COLO668 (cell line): ENCODE data around the gene ADAMTSL3.
"Not testable (repeated sequence)": the region's sequence is repeated elsewhere in the genome, so short reads cannot be mapped to it uniquely, and the experiment has no call there.

Experiments used
- DNase-seq: peaks from one replicate; lab custom pipeline; 2025; ENCODE audit not compliant: unreplicated experiment; lab: John Stamatoyannopoulos, UW

Gene ADAMTSL3

GRCh38 chr15:83960192-83960829 is 306.4 kb downstream of the ADAMTSL3 start:
- no peak for DNase-seq

GRCh38 chr15:83961311-83961710 is 307.4 kb downstream of the ADAMTSL3 start:
- DNase-seq, result no peak

DNA sequence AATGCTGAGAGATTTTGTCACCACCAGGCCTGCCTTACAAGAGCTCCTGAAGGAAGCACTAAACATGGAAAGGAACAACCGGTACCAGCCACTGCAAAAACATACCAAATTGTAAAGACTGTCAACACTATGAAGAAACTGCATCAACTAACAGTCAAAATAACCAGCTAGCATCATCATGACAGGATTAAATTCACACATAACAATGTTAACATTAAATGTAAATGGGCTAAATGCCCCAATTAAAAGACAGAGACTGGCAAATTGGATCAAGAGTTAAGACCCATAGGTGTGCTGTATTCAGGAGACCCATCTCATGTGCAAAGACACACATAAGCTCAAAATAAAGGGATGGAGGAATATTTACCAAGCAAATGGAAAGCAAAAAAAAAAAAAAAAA is 311.0 kb downstream of the ADAMTSL3 start:
- DNase-seq, result not testable (repeated sequence)

DNA sequence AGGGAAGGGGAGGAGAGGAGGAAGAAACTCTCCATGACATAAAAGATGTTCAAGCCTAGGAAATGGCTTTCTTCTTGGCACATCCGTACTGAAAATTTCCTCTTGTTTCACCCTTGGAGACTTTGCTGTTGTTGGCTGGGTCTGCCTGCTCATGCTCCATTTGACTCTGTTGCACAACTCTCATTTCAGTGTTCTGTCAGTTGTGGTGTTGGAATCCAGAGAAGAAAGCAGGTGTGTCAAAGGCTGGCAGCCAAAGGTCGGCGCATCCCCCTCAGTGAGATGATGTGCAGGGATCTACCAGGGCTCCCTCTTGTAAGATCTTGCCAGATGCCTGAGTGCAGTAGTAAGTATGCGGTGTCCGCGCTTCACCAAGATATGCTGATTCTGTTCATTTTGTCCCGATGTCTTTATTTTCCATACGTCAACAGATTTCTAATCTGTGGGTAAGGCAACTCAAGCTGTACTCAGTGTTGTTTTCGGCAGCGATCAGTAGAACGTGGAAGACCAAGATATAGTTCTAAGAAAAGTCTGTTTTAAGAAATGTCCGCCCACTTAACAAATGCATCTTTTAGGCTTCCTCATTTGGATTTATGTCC is 316.5 kb downstream of the ADAMTSL3 start:
- DNase-seq, result no peak

DNA sequence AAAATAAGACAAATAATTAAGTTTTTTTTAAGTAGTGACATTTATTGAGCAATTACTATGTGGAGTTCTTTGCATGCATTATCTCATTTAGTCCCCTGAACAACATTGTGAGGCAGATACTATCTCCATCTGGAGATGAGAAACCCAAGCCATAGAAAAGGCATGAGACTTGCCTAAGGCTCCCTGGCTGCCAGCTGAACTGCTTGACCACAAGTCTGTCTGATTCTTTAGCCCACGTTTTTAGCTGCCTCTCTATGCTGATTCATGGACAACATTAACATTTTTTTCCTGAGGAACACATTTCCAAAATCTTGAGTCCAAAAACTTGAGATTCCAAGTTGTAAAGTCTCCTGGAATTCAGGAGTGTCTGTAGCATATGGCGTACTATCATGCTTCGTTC is 318.1 kb downstream of the ADAMTSL3 start:
- no peak for DNase-seq

GRCh38 chr15:83973816-83974215 is 319.9 kb downstream of the ADAMTSL3 start:
- no peak for DNase-seq

GRCh38 chr15:83977992-83978391 is 324.1 kb downstream of the ADAMTSL3 start:
- DNase-seq, result no peak

DNA sequence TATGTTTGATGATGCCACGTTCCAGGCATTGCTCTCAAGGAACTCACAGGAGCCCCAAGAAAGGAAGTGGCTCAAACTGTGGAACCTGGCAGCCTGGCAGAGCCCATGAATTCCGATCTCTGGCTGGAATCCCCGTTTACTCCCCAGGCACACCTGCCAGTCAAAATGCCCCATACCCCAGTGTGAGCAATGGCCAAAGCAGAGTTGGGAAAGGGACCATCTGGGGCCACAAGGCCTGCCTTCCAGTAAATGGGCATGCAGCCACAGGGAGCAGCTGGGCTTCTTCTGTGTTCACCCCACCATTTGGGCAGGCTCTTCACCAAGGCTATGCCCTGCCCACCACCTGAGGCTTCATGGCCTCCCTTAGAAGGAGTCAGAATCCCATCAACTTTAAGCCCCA is 324.7 kb downstream of the ADAMTSL3 start:
- DNase-seq, result no peak

DNA sequence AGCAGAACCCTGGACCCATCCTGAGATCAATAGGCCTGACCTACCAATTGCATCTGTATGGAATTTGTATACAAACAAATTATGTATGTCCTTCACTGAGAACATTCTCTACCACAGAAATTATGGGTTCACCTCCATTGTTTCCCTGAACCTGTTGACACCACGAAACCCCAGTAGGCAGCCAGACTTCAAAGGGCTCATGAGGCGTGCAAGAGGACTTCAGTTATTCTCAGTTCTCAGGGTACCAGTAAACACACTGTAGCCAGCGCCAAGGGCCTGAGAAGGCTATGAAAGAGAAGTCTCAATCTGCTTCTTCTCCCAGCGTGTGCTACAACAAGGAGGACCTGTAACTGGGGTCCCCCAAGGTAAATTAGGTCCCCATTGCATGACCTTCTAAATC is 326.7 kb downstream of the ADAMTSL3 start:
- no peak for DNase-seq

DNA sequence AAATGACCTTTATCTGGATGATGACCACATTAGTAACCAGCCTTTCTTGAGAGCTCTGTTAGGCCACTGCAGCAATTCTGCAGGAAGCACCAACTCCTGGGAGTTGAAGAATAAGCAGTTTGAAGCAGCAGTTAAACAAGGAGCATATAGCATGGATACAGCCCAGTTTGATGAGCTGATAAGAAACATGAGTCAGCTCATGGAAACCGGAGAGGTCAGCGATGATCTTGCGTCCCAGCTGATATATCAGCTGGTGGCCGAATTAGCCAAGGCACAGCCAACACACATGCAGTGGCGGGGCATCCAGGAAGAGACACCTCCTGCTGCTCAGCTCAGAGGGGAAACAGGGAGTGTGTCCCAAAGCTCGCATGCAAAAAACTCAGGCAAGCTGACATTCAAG is 328.8 kb downstream of the ADAMTSL3 start:
- DNase-seq, result no peak

DNA sequence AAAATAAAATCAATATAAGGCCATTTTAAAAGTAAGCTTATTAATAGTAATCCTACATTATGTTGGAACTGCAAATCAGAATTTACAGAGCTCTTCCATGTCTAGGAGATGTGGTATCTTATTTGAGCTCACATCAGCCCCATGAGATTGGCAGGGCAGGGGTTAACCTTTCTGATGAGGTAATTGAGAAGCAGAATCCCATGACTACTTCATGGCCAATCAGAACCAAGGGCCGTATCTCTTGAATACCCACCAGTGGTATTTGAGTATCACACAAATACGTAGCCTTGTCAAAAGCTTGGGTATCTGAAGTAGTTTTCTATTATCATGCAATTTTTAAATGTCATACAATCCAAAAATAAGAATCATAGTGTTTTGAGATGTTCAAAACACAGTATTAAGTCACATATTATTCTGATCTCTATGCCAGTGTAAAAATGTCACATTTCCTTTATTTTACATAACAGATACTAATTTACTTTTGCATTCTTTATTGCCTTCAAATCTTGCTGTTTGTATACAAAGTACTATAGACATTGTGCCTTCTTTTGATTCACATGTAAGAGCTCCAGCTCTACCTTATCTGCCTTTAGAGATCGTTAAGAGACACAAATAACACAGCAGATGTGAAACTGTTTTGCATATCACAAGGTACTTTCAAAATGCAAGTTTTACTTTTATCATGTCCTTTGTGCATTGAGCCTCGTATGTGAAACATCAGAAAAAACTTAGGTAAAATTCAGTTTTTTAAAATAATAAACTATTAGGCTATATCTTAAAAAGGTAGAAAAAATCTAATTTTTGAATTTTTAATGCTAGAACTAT is 329.9 kb downstream of the ADAMTSL3 start:
- no peak for DNase-seq

- DNase-seq, result no peak
These were observed 330.7 kb downstream of the ADAMTSL3 start for GRCh38 chr15:83984601-83985000.

- no peak for DNase-seq
These were observed 337.2 kb downstream of the ADAMTSL3 start for GRCh38 chr15:83991163-83991562.

- no peak for DNase-seq
These were observed 338.6 kb downstream of the ADAMTSL3 start for GRCh38 chr15:83992324-83993031.

DNA sequence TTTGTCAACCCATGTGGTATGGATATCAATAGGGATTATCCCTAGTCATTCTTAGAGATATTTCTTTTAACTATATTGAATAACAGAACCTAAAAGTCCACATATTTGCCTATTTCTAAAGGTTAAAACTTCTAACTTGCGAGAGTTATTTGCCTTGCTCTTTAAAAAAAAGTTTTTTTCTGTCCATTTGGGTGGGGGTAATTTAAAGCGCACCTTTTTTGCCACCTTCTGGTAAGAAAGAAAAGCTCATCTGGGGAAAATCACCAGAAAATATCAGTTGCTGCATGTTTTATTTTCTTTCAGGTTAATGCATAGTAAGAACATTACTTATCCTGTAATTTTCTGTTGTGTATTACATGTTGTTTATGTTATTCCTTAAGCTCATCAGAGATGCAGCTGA is 339.7 kb downstream of the ADAMTSL3 start:
- no peak for DNase-seq

GRCh38 chr15:83998486-83998885 is 344.6 kb downstream of the ADAMTSL3 start:
- no peak for DNase-seq

GRCh38 chr15:83999396-84000135 is 345.6 kb downstream of the ADAMTSL3 start:
- no peak for DNase-seq

- no peak for DNase-seq
These were observed 347.1 kb downstream of the ADAMTSL3 start for GRCh38 chr15:84001037-84001436.

DNA sequence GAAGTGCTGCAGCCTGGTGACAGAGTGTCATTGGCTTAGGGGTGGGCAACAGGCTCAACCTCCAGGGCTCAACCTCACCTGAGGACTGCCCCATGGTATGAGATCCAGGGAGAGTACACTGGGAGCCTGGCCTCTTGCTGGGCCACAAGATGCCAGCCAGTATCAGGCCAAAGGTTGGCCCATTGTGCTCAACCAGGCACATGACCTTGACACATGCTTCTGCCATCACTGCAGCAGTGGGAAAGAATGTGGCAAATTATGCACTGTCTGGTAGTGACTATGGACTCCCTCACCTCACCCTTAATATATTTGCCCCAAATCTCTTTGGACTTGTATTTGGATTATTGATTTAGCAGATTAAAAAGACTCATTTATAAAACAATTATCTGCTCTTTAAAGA is 347.7 kb downstream of the ADAMTSL3 start:
- DNase-seq, result no peak

- no peak for DNase-seq
These were observed 350.0 kb downstream of the ADAMTSL3 start for GRCh38 chr15:84003791-84004503.
